GM21576 (cell line): ENCODE results near the gene STXBP6.
A peak's percentile ranks its signal among the peaks of the same experiment; 100 is the strongest.
"Not testable (repeated sequence)": the region's sequence is repeated elsewhere in the genome, so short reads cannot be mapped to it uniquely, and the experiment has no call there.

ENCODE experiments used
- ATAC-seq: cut with Tn5 transposase; IDR thresholded peaks from one replicate; pipeline ENCODE4 v1.9.1; 2021; ENCODE audit warnings: mild to moderate bottlenecking, moderate library complexity; ENCODE audit not compliant: unreplicated experiment

STXBP6 gene

DNA sequence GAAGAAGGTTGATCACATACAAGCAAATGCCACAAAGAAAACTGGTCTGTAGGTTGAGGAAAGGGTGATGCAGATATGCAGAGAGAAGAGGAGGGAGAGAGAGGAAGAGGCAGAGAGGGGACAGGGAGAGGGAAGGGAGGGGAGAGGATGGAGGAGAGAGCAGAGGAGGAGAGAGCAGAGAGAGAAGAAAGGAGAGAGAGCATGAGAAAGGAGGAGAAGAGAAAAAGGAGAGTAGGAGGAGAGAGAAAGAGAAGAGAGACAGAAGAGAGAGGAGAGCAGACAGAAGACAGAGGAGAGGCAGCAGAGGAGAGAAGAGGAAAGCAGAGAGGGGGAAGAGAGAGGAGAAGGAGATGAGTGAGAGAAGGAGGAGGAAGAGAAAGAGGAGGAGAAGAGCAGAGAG is 59.2 kb downstream of the STXBP6 start:
- no peak for ATAC-seq

DNA sequence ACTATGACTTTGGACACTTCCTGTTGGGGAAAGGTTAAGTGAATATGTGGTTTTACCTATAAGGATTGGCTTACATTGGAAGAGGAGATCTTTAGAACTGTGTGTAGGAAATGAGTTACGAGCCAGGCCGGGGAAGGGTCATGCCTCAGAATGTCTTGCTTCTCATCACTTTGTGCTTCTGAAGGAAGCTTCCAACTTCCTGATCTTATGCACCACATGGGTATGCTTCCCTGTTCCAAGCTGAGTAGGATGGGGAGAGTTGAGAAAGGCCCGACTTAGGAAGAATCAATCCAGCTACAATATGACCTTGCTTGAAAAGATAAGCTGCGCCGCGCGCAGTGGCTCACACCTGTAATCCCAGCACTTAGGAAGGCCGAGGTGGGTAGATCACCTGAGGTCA is 59.9 kb downstream of the STXBP6 start:
- ATAC-seq: no peak

DNA sequence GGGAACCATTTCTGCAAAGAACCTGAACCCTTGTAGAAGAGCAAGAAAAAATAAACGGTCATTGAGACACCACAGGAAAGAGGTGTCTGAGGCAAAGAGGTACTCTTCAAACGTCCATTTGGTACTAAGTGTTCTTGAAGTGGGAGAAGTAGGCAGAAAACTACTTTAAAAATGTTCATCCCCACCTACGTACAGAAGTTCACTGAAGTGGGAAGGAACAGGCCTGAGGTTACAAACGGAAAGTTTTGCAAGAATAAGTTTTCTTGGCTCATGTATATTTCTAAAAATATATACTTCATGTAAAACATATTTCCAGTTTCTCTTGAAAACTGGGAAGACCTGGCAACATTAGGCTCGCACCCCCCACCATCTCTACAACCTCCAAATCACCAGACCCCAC is 61.2 kb downstream of the STXBP6 start:
- ATAC-seq: no peak

DNA sequence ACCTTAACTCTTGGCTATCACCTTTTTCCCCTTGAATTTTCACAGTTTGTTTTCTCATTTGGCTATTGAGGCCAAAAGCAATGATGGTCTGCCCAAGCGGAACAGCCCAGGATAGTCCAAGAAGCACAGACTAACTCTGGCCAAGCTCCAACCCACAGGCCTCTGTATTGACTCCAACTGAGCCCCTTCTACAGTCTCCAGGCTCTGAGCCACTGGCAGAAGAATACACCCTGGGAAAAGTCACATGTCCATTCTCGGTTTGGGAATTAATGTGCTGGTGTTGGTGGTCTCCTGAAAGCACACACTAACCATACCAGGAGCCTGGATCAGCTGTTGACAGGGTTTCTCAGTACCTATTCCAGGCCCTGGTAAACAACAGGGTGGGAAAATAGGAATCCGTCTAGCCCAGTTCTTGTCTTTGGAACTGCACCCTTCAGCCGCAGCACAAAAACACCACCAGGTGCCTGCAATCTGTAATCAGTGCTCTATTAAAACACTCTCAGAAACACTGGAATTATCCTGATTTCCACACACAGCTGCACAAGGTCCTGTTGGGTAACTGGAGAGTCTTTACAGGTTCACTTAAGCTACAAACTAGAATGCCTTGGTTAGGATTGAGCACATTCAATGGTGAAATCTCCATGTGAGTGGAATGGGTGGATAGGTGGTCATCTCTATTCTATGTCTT is 63.6 kb downstream of the STXBP6 start:
- ATAC-seq: no peak

DNA sequence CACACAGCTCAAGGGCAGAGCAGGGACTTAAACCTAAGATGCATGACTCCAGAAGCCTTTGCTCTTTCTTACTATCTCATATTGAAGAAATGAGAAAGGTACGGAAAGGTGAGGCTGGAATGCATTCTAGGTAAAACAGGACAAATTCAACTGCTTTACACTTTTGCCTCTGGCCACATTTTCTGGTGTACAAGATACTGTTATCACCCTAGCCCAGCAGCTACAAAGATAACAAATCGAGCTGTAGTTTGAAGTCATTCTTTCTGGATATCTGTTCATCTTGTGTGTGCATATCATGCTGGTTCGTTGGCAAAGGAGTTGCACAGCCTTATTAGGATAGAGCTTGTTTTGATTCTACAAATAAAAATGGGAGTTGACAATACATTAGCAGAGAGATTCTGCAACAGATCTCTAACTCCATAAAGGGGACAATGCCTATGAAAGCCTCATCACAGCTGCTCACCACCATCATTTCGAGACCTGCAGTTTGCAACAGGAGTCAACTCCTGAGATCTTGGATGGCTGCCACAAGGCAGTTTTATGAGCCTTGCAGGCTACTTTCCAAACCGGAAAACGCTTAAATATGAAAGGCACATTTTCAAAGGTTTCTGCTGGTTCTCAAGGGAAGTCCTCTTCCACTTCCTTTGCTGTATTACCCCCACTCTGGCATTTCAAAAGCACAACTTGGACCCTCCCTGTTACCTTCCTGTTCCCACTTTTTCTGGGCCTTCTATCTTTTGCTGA is 64.9 kb downstream of the STXBP6 start:
- no peak for ATAC-seq

DNA sequence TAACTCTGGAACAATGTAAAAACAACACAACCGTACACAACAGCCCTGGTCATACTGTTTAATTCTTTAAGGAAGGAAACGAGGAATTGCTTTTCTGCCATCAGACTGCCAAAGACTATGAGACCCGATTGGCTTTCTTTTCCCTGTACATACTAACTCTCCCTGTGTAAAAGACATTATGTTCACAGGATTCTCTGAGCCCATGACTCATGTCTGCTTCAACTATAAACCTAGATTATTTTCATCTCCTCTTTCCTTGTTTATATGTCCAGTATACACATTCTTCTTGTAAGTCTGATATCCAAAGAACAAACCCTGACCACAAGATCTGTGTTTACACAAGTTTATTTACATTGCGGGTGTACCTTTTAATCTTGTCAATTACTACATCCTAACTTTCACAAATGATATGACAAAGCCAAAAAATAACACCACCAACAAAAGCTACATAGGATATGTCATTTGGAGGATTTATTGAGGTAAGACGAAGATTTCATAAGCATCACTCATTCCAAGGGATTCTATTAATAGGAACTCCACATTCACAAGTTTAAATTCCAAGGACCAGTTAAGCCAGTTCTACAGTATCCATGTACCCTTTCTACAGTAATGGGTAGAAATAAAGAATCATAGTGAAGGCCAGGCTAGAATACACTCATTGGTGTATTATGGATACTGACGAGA is 67.3 kb downstream of the STXBP6 start:
- no peak for ATAC-seq

DNA sequence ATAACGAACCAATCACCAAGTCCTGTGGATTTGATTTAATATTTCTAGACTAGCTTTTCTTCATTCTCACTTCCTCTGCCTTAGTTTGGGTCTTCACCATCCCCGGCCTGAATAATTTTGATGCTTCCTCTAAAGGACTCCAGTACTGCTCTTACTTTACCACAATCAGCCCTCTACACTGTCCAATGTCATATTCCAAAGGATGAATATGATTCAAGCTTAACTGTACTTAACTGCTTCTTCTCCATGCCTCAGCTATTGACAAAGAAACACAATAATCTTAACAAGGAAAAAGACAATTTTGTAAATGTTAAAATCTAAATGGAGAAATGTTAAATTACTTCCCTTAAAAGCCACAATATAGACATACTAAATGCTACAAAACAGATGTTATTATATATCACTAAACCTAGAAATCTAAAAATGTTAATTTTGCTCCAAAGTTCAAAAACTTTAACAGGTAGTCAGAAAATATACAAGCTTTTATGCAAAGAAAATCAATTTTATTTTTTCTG is 70.2 kb downstream of the STXBP6 start:
- ATAC-seq: peak; percentile 41

DNA sequence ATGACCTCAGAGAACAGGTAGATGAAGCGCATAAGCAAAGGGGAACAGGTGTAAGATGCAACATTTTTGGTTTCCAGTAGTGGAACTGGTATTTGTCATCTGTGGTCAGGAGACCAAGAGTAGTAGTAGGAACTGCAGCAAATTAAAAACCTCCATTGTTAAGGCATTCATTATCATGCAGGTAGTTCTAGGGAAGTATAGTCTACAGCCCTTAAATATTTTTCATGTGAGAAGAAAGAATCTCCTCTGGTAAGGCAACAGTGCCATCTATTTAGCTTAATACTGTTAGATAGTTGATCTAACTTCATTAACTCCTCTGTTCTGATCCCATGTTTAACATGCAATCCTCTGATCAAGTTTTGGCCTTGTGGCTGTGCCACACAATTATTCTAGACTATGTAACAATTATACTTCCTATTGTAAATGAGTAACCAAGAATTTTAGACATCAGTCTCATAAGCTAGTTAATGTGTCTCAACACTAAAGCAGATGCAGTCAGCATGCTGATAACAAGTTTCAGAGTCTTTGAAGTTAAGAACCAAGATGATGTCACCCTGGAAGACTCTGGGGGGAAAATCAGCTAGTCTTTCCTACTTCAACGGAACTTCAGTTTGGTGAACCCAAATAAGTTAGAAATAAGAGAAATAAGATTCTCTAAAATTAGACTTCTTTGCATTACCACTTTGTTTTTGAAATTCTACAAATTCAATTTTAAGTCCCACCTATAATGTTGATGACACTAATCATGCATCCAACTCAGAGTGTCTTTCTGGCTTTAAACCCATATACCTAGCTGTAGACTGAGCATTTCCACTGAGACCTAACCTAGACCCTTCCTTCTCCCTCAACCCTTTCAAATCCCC is 70.9 kb downstream of the STXBP6 start:
- peak; percentile 75 for ATAC-seq

DNA sequence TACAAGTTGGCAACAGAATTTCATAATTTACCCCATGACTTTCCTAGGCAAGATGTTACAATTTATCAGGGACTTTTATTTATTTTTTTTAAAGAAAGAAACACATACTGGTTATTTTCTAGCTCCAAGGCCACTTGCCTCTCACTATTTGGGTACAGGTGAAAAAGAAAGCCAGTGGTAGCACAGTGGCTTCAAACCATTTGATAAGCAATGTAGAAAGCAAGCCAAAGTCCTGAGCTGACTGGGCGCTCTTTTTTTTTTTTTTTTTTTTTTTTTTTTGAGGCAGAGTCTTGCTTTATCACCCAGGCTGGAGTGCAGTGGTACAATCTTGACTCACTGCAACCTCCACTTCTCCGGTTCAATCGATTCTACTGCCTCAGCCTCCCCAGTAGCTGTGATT is 73.3 kb downstream of the STXBP6 start:
- no peak for ATAC-seq

DNA sequence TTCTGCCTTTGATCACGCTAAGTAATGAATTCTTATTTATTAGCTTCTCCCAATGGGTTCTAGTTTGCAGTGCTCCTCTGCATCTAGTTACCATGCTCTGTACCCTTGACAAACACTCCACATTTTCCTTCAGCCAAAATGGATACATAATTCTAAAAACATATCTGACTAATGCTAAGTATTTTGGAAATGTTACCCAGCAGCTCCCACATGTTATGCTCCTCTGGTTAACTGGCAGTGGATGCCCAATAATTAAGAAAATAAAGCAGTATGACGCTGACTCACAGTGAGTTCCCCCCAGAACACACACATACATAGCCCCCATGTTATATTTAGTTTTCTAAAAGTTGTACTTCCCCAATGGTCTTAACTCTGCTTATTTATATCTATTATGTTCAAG is 74.6 kb downstream of the STXBP6 start:
- no peak for ATAC-seq

DNA sequence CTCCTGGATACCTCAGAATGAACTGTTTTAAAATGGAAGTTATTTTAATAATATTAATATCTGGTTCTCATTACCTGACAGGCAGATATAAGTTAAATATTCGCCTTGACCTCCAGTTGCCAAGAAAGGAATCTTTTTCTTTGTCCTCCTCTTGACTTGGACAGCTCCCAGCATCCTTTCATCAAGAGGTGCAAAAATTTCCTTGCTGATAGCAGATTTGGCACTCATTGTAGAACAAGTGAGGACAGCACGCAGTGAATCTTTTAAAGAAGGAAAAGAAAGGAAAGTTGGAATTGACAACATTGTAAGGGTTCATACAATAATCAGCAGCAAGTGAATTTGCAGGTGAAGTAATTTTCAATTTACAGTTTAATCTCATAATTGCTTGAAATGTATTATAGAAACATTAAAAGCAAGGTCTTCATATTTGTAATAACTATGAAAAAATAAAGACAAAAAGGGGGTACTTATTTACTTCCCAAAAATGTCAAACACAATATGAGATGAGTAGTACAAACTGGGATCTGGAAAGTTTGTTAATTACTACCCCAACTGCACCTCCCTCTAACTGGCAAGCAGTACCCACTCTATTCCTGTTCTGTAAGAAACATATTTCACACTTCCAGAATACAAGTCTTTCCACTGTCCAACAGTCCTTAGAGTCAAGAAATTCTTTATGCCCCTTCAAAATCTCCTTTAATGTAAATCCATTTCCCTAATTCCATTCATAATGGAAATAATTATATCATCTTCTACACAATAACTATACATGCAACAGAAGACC is 75.2 kb downstream of the STXBP6 start:
- ATAC-seq: no peak

DNA sequence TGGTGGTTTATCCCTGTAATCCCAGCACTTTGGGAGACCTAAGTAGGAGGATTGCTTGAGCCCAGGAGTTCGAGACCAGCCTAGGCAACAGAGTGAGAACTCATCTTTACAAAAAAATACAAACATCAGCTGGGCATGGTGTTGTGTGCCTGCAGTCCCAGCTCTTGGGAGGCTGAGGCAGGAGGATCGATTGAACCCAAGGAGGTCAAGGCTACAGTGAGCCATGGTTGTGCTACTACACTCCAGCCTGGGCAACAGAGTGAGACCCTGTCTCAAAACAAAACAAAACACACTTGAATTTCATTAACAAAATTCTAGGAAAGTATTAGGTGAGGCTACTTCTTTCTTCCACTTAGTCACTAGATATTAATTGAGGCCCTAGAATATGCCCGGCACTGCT is 77.1 kb downstream of the STXBP6 start:
- no peak for ATAC-seq

DNA sequence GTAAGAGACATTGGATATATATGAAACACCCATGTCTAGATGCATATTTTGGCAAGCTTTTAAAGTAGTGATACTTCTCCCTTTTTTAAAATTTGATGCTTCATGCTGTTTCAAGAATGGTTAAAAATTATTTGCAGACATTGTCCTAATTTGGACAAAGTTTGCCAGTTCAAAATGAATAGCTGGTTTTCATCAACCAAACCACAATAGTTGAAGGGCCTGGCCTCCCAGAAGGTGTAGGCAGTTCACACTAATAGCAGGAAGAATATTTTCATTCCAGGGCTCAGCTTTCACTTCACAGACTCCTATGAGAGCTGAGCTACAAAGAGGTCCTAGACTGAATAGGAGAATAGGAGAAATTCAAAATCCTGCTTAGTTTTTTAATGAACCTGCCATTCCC is 78.7 kb downstream of the STXBP6 start:
- no peak for ATAC-seq

DNA sequence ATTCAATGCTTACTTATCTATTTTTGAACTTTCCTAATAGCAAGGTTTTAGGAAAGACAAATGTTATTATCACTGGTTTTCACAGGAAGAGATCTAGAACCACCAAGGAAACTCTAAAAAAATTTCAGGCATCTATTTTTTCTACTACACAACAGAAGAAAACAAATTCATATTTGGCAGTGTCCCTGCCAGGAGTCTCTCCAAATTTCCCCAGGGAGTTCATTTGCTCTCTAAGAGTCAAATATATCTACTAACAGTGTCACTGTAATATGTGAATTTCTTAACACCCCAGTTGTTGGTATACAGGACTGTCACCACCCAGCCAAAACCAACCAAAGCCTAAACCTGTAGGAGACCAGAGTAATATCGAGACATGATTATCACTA is 83.4 kb downstream of the STXBP6 start:
- no peak for ATAC-seq

DNA sequence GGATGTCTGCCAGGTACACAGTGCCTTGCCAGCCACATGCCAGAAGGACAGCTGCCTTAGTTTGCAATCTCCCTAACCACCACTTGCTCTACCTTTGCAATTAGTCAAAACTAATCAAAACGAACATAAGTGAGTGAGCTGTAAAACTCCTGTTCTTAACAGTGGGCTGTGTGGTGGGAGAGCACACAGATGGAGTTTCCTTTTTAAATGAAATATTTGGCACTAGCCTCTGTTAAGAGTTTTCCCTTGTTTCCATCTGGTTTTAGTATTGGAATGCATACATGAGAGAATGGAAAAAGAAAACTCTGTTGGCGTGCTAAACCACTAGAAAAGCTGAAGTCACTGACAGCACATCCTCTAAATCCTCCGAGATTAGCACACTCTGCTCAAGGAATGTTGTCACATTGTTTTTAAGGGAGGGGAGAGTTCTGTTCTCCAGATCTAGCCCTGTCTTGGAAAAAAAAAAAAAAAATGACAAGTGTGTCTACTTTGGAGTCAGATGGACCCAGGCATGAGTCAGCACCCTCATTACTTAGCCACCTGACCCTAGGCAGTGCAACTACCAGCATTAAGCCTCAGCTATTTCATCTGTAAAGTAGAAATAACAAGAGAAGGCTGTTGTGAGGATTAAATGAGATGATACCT is 83.9 kb downstream of the STXBP6 start:
- no peak for ATAC-seq

DNA sequence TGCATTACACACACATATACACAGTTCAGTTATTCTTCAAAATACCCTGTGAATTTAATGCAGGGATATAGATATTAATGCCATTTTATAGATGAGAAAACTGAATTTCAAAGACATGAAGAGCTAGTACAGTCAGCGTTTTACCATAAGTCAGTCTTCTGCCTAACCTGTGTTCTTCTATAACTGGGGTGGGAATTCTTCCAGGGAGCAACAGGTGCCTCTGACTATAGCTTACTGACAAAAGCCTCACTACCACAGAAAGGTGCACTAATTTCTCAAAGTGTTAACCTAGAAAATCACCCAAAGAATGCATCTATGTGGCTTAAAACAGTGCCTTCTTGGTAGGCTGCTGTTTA is 84.4 kb downstream of the STXBP6 start:
- no peak for ATAC-seq

DNA sequence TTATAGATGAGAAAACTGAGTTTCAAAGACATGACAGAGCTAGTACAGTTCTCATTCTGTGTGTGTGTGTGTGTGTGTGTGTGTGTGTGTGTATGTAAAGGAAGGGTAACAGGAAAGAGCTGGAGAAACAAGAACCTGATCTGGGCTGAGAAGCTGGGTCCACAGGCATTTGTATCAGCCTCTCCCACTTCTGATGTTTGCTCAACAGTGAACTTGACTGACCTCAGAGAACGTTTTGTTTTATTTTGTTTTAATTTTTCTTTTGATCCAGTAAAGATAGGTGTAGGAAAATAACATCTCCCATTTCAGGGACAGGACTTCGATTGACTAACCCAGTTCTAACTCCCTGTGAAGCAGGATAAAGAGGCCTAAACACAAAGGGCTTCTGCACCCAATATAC is 85.4 kb downstream of the STXBP6 start:
- ATAC-seq: no peak

DNA sequence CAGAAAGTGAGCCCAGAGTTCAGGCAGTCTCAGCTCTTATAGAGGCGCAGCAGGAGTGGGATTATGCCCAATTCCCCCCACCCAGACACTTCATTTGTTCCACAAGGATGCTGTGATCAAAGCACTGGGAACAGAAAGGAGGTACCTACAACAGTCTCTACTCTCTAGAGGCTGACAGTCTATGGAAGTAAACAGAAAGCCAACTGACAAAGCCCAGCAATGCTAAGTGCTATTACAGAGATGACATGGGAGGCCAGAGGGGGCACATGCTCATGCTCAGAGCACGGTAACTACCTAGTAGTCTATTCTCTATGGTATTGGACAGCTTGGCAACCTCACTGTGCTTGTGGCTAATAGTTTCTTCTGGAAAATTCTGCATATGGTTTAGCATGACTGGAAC is 85.9 kb downstream of the STXBP6 start:
- no peak for ATAC-seq

DNA sequence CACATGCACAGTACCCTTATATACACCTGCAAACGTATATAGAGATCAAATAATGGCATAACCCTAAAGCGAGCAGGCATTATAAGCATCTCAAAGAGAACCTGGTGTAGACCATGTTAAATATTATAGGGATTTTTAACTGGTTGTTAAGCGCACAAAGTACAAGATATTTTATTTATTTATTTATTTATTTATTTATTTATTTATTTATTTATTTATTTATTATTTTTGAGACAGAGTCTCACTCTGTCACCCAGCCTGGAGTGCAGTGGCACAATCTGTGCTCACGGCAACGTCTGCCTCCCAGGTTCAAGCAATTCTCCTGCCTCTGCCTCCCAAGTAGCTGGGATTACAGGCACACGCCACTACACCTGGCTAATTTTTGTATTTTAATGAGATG is 87.8 kb downstream of the STXBP6 start:
- not testable (repeated sequence) for ATAC-seq

DNA sequence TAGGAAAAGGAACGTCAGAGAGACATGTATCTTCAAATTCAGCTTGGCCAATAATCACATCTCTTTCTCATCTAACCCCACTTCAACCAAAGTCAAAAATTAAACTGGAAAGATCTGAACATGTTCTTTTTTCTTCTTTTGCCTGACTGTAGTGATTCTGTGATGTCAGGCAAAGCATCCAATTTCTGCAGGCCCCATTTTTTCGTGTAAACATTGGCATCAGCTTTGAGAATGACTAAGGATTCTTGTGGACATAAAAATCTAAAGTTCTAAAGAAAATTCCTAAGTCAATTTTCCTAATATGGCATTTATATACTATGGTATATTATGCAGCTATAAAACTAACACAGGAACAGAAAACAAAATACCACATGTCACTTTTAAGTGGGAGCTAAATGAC is 89.1 kb downstream of the STXBP6 start:
- no peak for ATAC-seq
